Jurkat, Clone E6-1 (cell line): ENCODE data around the gene POMGNT1. TPM values are rescaled to one million over a fixed set of nuclear protein-coding genes. Genes with fewer than 3 reads are reported as not detected.
A peak's percentile ranks its signal among the peaks of the same experiment; 100 is the strongest.
"Not testable (repeated sequence)": the region's sequence is repeated elsewhere in the genome, so short reads cannot be mapped to it uniquely, and the experiment has no call there.

Experiments
- DNase-seq: peaks from one replicate; pipeline ENCODE4 v3.0.0-alpha.2; 2011; ENCODE audit warnings: low read depth, low spot score
- H3K4me3 ChIP-seq: 2 replicates; pipeline ENCODE4 v1.5.1; 2011; ENCODE audit warnings: mild to moderate bottlenecking, low read length, control low read depth, moderate library complexity
- polyA plus RNA-seq: library from polyadenylated mRNA; unstranded; fragments of >200 nt; gene quantifications from one replicate; pipeline ENCODE4 v1.2.1, GENCODE V29; 2012; ENCODE audit warnings: missing spikeins; ENCODE audit not compliant: insufficient read length, insufficient read depth

Gene POMGNT1
- polyA plus RNA-seq, result 89.5 TPM

DNA sequence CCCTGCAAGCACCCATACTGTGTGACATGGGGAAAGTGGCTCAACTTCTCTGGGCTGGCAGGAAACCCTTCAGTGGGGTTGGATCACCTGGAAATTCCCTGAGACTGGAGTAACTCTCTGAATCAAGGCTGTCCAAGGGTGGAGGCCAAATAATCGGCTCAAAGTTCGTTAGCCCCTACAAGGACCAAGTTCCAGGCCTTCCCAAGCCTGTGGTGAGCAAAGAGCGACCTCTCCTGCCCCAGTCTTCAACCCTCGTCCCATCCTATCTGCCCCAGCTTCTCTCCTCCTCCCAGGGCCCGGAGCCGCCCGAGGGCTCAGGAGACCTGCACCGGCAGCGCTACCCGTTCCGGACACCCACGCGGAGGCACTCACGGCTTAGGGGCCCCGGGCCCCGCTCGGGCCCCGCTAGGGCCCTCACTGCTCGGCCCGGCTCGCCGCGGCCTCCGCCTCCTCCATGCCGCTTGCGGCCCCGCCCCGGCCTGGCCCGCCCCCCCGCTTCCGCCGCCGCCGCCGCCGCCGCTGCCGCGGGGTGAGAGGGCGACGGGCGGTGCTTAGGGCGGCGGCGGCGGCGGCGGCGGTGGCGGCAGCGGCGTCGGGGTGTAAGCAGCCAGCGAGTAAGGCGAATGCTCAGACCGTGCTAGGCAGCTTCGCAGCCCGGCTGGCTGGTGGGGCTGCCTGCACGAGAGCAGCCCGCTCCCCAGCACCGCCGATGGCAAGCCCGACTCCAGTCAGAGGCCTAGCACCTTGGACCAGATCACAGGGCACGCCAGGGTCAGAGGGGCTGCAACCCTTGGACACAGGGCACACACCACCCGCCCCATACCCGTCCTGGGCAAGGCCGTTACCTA is at the start of gene POMGNT1:
TSS of gene POMGNT1 (minus strand) at position 471 of the 848 bp plus-strand sequence. CDS start 613 bp downstream, outside the sequence.
- peak within 1 kb of the TSS; percentile 94 for H3K4me3 ChIP-seq
- no peak for DNase-seq

DNA sequence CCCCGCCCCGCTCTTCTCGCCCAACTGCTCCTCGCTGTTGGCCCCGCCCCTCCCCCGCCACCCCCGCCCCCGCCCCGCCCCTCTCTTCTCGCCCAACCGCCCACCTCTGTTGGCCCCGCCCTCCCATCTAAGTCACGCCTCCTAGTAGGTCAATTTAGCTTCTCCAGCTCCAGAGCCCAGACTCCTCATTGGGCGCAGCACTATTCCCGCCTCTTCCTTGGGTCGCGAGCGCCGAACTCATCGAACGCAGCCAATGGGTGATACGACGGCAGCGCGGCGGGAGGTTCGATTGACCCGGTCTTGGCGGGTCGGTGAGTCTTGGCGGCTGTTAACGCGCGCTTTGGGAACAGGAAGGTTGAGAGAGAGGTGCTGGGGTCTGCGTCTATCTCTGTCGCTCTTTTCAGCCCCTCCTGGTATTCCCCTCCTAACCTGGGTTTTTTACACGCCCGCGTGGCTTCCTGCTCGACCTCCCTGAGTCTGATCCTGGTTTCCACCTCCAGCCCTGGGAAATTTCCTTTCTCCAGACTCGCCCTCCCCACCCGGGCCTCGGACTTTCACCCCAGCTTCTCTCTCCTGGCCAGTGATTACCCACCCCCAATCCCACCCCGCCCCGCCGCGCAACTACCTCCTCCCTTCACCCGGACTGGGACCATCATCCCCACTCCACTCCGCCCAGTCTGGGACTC is 49.3 kb upstream of the POMGNT1 start, which contains the start of gene RAD54L:
TSS of gene RAD54L (plus strand) at position 328 of the 686 bp plus-strand sequence. CDS start 643 bp downstream, outside the sequence.
- peak; percentile 99 for DNase-seq
- peak within 1 kb of the TSS; percentile 98 for H3K4me3 ChIP-seq

DNA sequence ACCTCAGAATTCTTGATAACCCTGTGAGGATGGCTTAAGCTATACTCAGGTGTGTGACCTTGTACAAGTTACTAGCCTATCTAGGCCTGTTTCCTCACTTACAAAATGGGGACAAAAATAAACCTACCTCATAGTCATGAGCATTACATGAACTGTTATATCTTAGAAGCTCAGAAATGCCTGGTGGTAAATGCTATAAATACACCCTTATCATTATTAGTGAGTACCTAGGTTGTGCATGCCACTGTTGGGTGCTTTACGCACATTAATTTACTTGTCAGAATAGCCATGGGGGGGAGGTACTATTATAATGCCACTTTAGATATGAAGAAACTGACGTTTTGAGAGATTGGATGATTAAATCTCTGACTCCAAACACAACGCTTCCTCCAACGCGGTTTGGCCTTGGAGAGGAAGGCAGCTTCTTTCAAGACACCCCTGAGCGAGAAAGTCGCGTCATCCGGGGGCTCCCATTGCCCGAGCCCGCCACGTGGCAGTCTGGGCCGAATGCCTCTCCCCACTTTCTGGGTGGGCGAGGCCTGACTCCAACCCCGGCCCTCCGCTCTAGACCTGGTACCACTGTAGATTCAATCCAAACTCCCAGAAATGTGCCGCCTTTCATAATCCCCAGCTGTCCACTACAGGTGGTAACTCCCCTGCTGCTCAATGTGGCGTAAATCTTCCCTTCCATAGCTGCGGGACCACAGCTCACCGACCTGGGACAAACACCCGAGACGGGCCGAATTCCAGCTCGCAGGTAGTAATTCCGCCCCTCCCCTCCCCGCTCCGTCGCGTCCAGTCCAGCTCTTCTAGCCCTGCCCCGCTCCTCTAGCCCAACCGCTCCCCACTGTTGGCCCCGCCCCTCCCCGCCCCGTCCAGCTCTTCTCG is 48.6 kb upstream of the POMGNT1 start:
- H3K4me3 ChIP-seq, result peak overlapping the region; percentile 92
- DNase-seq, result peak; percentile 51

DNA sequence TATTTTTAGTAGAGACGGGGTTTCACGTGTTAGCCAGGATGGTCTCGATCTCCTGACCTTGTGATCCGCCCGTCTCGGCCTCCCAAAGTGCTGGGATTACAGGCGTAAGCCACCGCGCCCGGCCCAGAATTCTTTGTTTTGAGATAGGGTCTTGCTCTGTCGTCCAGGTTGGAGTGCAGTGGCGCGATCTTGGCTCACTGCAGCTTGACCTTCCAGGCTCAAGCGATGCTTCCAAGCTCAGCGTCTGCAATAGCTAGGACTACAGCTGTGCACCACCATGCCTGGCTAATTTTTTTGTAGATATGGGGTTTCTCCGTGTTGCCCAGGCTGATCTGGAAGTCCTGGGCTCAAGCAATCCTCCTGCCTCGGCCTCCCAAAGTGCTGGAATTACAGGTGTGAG is 47.9 kb upstream of the POMGNT1 start:
- peak overlapping the region; percentile 92 for H3K4me3 ChIP-seq
- not testable (repeated sequence) for DNase-seq

DNA sequence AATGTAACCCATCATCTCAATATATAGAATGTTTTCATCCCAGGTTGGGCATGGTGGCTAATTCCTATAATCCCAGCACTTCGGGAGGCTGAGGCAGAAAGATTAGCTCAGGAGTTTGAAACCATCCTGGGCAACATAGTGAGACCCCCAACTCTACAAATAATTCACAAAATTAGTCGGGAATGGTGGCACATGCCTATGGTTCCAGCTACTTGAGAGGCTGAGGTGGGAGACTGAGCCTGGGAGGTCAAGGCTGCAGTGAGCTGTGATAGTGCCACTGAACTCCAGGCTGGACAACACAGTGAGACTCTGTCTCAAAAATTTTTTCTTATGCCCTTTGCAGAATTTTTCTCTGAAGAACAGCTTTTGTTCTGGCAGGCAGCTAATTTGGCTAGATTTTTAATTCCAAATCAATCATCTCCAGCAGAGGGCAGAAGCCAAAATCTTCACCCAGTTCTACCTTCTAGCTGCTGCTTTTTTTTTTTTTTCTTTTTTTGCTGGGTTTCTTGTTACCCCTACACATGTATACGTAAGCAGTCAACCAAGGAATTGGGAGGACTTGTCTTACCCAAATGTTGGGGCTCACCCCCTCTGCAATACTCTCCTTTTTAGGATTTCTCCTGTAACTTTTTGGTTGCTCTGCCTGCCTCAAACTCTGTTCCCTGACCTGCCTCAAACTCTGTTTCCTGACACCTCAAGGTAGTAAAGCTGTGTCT is 46.6 kb upstream of the POMGNT1 start:
- peak; percentile 64 for DNase-seq
- H3K4me3 ChIP-seq, result no peak overlapping the region

DNA sequence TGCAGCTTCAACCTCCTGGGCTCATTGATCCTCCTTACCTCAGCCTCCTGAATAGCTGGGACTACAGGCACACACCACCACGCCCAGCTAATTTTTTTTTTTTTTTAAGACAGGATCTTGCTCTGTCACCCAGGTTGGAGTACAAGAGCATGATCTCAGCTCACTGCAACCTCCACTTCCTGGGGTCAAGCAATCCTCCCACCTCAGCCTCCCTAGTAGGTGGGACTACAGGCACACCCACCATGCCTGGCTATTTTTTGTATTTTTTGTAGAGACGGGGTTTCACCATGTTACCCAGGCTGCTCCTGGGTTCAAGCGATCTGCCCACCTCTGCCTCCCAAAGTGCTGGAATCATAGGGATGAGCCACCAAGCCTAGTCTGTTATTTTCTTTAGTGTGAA is 45.6 kb upstream of the POMGNT1 start:
- H3K4me3 ChIP-seq, DNase-seq: not testable (repeated sequence)

DNA sequence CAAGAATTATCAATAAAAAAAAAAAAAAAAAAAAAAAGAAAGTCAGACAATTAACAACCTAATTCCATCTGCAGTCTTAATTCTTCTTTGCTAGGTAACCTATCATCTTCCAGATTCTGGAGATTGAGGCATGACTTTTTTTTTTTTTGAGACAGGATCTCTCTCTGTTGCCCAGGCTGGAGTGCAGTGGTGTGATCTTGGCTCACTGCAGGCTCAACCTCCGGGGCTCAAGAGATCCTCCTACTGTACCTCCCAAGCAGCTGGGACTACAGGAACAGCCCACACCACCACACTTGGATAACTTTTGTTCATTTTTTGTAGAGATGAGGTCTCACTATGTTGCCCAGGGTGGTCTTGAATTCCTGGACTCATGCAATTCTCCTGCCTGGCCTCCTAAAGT is 44.7 kb upstream of the POMGNT1 start:
- no peak for DNase-seq
- H3K4me3 ChIP-seq, result no peak overlapping the region

DNA sequence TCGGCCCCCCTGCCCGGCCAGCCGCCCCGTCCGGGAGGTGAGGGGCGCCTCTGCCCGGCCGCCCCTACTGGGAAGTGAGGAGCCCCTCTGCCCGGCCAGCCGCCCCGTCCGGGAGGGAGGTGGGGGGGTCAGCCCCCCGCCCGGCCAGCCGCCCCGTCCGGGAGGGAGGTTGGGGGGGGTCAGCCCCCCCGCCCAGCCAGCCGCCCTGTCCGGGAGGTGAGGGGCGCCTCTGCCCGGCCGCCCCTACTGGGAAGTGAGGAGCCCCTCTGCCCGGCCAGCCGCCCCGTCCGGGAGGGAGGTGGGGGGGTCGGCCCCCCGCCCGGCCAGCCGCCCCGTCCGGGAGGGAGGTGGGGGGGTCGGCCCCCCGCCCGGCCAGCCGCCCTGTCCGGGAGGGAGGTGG is 43.5 kb upstream of the POMGNT1 start:
- H3K4me3 ChIP-seq, DNase-seq: not testable (repeated sequence)

DNA sequence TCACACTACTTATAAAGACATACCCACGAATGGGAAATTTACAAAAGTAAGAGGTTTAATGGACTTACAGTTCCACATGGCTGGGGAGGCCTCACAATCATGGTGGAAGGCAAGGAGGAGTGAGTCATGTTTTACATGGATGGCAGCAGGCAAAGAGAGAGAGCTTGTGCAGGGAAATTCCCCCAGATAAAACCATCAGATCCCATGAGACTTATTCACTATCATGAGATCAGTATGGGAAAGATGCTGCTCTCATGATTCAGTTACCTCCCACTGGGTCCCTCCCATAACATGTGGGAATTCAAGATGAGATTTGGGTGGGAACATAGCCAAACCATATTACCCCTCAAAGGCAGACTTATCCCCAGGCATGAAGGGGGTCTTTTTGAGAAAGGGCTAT is 40.6 kb upstream of the POMGNT1 start:
- not testable (repeated sequence) for DNase-seq, H3K4me3 ChIP-seq

DNA sequence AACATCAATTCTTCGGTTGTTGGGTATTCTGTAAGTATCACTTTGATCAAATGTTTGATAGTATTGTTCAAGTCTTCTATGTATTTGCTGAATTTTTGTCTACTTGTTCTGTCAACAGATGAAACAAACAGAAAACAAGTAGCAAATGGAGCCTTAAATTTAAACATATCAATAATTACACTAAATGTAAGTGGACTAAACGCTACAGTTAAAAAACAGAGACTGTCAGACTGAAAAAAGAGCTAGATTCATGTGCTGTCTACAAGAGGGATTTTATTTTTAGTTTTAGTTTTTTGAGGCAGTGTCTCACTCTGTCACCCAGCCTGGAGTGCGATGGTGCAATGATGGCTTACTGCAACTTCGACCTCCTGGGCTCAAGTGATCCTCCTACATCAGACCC is 38.6 kb upstream of the POMGNT1 start:
- no peak for DNase-seq
- no peak overlapping the region for H3K4me3 ChIP-seq

DNA sequence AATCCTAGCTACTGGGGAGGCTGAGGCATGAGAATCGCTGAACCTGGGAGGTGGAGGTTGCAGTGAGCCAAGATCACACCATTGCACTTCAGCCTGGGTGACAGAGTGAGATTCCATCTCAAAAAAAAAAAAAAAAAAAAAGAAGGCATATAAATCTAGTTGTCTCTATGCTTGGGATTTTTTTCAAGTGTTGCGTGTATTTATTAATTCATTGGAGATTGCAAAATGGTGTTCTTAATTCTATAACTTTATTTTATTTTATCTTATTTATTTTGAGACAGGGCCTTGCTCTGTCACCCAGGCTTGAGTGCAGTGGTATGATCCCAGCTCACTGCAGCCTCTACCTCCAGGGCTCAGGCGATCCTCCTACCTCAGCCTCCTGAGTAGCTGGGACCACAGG is 33.0 kb upstream of the POMGNT1 start:
- DNase-seq, H3K4me3 ChIP-seq: not testable (repeated sequence)

DNA sequence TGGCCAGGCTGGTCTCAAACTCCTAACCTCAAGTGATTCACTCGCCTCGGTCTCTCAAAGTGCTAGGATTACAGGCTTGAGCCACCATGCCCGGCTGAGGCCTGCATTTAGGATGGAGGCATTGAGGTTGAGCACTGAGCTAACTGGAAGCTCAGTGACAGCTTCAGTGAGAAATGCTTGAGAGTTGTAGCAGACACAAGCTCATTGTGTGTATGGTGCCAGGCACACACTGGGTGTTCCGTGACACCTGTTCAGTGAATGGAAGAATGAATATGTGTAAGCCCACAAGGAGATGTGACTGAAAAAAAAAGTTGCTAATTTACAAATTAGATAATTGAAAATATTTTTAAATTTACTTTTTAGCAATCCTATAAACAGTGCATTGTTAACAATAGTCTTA is 26.7 kb upstream of the POMGNT1 start:
- DNase-seq, result no peak
- no peak overlapping the region for H3K4me3 ChIP-seq

DNA sequence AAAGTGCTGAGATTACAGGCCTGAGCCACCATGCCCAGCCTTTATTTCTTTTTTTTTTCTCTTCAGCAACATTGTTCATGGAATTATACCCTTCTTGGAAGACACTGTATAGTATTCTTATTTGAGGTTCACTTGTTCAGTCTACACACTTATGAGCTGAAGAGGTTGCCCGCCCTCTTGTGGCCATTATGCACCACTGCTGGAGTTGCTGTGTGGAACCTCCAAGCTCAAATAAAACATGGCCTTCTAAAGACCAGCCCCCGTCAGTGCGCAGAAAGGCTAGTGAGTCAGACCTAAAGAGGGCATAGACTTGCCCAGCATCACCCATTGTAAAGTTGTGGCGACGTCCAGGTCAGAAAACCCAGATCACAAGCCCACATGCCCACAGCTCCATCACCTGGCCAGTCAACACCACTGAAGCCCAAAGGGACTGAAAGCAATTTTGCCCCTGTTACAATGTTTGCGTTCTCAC is 25.3 kb upstream of the POMGNT1 start:
- H3K4me3 ChIP-seq, result no peak overlapping the region
- peak; percentile 85 for DNase-seq

DNA sequence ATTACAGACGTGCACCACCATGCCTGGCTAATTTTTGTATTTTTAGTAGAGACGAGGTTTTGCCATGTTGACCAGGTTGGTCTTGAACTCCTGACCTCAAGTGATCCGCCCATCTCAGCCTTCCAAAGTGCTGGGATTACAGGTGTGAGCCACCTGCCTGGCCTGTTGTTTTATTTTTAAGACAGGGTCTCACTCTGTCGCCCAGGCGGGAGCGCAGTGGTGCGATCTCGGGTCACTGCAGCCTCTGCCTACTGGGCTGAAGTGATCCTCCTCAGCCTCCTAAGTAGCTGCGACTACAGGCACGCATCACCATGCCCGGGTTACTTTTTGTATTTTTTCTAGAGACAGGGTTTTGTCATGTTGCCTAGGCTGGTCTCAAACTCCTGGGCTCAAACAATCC is 24.8 kb upstream of the POMGNT1 start:
- H3K4me3 ChIP-seq, DNase-seq: not testable (repeated sequence)

DNA sequence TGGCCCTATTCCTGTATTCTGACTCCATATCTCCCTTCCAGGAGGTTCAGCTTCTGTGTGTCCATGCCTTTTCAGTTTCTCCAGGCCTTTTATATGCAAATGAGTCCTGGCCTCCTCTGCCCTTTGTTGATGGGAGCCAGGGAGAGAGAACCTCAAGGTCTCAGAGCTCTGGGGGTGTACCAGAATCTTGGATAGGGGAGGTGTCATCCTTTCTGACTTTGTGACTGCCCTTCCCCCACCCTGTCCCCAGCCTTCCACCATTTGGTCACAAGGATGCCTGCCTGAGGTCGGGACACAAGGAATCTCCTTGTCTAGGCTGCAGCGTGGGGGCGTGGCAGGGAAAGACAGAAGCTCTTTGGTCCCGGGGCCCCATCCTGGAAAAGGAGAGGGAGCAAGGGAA is 23.5 kb upstream of the POMGNT1 start:
- DNase-seq, result no peak
- H3K4me3 ChIP-seq, result no peak overlapping the region

DNA sequence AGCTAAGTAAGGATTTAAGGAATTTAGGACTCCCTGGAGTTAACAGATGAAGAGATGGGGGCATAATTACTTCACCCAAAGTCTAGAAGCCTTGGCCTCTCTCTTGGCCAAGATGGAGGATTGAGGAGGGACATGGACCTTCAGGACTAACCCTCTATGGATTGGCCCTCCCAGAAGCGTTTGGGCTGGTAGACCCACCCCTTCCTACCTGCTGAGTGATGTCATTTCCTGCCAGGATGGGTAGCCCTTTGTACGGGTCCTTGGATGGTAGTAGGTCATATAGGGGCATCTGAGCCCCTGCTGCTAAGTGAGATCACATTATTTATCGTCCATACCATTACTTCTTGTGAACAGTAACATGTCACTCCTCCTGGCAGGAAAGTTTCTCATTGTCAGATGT is 22.6 kb upstream of the POMGNT1 start:
- no peak for DNase-seq

DNA sequence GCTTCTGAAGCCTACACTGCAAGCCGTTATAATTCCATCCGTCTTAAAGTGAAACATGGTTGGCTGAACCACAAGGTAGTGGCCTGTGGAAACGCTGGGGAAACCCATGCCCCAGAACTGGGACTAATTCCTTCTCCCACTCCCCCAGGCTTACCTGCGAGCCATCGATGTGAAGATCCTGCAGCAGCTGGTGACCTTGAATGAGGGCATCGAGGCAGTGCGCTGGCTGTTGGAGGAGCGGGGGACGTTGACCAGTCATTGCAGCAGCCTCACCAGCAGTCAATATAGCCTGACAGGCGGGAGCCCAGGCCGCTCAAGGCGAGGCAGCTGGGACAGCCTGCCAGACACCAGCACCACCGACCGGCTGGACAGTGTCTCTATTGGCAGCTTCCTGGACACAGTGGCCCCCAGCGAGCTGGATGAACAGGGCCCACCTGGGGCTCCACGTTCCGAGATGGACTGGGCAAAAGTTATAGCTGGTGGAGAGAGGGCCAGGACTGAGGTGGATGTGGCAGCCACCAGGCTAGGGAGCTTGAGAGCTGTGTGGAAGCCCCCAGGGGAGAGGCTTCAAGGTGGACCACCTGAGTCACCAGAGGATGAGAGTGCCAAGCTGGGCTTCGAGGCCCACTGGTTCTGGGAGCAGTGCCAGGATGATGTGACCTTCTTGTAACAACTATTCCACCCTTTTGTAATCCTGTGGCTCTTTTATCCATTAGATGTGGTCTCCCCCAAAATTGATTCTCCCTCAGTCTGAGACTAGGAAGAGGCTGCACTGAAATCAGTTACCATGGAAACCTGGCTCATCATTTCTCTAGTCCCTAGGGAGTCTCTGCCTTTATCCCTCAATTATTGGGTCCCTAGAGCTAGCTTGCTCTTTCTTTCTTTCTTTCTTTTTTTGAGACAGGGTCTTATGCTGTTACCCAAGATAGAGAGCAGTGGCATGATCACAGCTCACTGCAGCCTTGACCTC is 21.6 kb upstream of the POMGNT1 start:
- DNase-seq, result no peak
- no peak overlapping the region for H3K4me3 ChIP-seq

More for the DNA sequence above, 22.6 kb upstream of the POMGNT1 start:
- no peak overlapping the region for H3K4me3 ChIP-seq
